HCT116 (cell line): ENCODE measurements around the gene PPM1M. TPM values are rescaled to one million over a fixed set of nuclear protein-coding genes. Genes with fewer than 3 reads are reported as not detected.

Experiments
- ATAC-seq: fragments of 200-7000 bp; cut with Tn5 transposase; 2 replicates; pipeline ENCODE4 v1.9.1; 2020; ENCODE audit warnings: mild to moderate bottlenecking, moderate library complexity
- BruUV-seq: library from RNA; stranded (reverse); fragments of 400-500 nt; replicated peaks from 2 replicates; lab custom pipeline; 2021; lab: Mats Ljungman, UMichigan
- CTCF ChIA-PET: fragments of 300-600 bp; sonication (Branson Sonifier 250); formaldehyde crosslinking; loops from one replicate; lab custom pipeline; 2021; ENCODE audit warnings: antibody characterized with exemption; lab: Charles Lee
- POLR2A ChIA-PET: fragments of 300-600, 350-600 bp; sonication (Branson Sonifier 250); formaldehyde crosslinking; loops from one replicate; lab custom pipeline; 2021; ENCODE audit warnings: antibody characterized with exemption; lab: Charles Lee
- RAD21 ChIA-PET, 2 experiments: fragments of 300-600 bp; sonication (Branson Sonifier 250); formaldehyde crosslinking; loops; one replicate each; lab custom pipeline; 2023; ENCODE audit warnings: low total read pairs in 2 of 2; ENCODE audit not compliant: uncharacterized antibody in 2 of 2, unreplicated experiment in 2 of 2, low non-redundant PET in 1 of 2; lab: Charles Lee
- DNase-seq: peaks from one replicate; pipeline ENCODE4 v3.0.0-alpha.2; 2010; ENCODE audit warnings: low read depth, low spot score
- H2AFZ ChIP-seq: fragments of 200-600 bp; shearing (Covaris generic), sonication (generic); 2 replicates; pipeline ENCODE4 v1.6.1; 2017; ENCODE audit warnings: low read depth, mixed run types, mixed read lengths, antibody characterized with exemption, low read length; ENCODE audit not compliant: poor library complexity, severe bottlenecking
- H3K27ac ChIP-seq: 2 replicates; pipeline ENCODE4 v1.5.1; 2012; ENCODE audit warnings: low read depth, low read length
- H3K27me3 ChIP-seq: fragments of 200-600 bp; sonication (generic); 2 replicates; pipeline ENCODE4 v1.6.1; 2016; ENCODE audit warnings: mixed run types, low read length, mixed read lengths; ENCODE audit not compliant: insufficient read depth
- H3K36me3 ChIP-seq, 2 experiments: fragments of 200-500 bp in 1 of 2; fragments of 200-600 bp in 1 of 2; sonication (Bioruptor generic) in 1 of 2; sonication (generic) in 1 of 2; 2 replicates each; pipeline versions ENCODE4 v1.5.1 to v1.6.1; 2014 to 2016; ENCODE audit warnings: low read length in 2 of 2, inconsistent platforms in 1 of 2, mixed read lengths in 1 of 2, mixed run types in 1 of 2; ENCODE audit not compliant: insufficient read depth in 2 of 2, control insufficient read depth in 1 of 2
- H3K4me1 ChIP-seq, 2 experiments: fragments of 200-600 bp in 1 of 2; sonication (generic) in 1 of 2; 2 replicates each; pipeline versions ENCODE4 v1.5.1 to v1.6.1; 2012 to 2017; ENCODE audit warnings: low read length in 2 of 2, inconsistent platforms in 1 of 2, mild to moderate bottlenecking in 1 of 2, mixed read lengths in 1 of 2, mixed run types in 1 of 2, moderate library complexity in 1 of 2; ENCODE audit not compliant: insufficient read depth in 2 of 2, control insufficient read depth in 1 of 2
- H3K4me2 ChIP-seq: fragments of 200-600 bp; sonication (generic); 2 replicates; pipeline ENCODE4 v1.6.1; 2017; ENCODE audit warnings: mixed run types, low read length, mixed read lengths
- H3K4me3 ChIP-seq, 2 experiments: fragments of 200-600 bp in 1 of 2; sonication (generic) in 1 of 2; replicated peaks in 1 of 2; 2 replicates each; pipeline ENCODE4 v1.5.1; 2011 to 2016; ENCODE audit warnings: low read length in 2 of 2, control low read depth in 1 of 2, low read depth in 1 of 2, mild to moderate bottlenecking in 1 of 2, mixed read lengths in 1 of 2, mixed run types in 1 of 2
- H3K79me2 ChIP-seq: fragments of 200-600 bp; sonication (generic); 2 replicates; pipeline ENCODE4 v1.6.1; 2017; ENCODE audit warnings: mild to moderate bottlenecking, mixed run types, low read length, moderate library complexity, mixed read lengths; ENCODE audit not compliant: insufficient read depth
- H3K9ac ChIP-seq: fragments of 200-600 bp; sonication (generic); 2 replicates; pipeline ENCODE4 v1.6.1; 2016; ENCODE audit warnings: low read length, mixed read lengths
- H3K9me2 ChIP-seq: fragments of 200-600 bp; sonication (generic), shearing (Covaris generic); 2 replicates; pipeline ENCODE4 v1.6.1; 2017; ENCODE audit warnings: mixed run types, mild to moderate bottlenecking, moderate library complexity; ENCODE audit not compliant: insufficient read depth
- H3K9me3 ChIP-seq, 2 experiments: fragments of 200-500 bp in 1 of 2; fragments of 200-600 bp in 1 of 2; sonication (Bioruptor generic) in 1 of 2; sonication (generic) in 1 of 2; 2 replicates each; pipeline ENCODE4 v1.6.1; 2014 to 2017; ENCODE audit warnings: low read length in 2 of 2, mixed read lengths in 2 of 2, inconsistent platforms in 1 of 2, low read depth in 1 of 2, mild to moderate bottlenecking in 1 of 2, mixed run types in 1 of 2, moderate library complexity in 1 of 2; ENCODE audit not compliant: control insufficient read depth in 1 of 2, insufficient read depth in 1 of 2
- H4K20me1 ChIP-seq: fragments of 200-600 bp; sonication (generic), shearing (Covaris generic); 2 replicates; pipeline ENCODE4 v1.6.1; 2017; ENCODE audit warnings: mixed run types, mild to moderate bottlenecking, moderate library complexity; ENCODE audit not compliant: insufficient read depth
- EZH2phosphoT487 ChIP-seq: fragments of 200-600 bp; IDR thresholded peaks from 2 replicates; pipeline ENCODE4 v1.6.1; 2018; ENCODE audit warnings: antibody characterized with exemption, borderline replicate concordance
- JUND ChIP-seq: IDR thresholded peaks from 2 replicates; pipeline ENCODE4 v1.6.1; 2012
- POLR2A ChIP-seq: IDR thresholded peaks from 2 replicates; pipeline ENCODE4 v1.7.0; 2011; ENCODE audit warnings: borderline replicate concordance; ENCODE audit not compliant: insufficient read depth, insufficient read length; ENCODE audit errors: extremely low read depth
- SIN3A ChIP-seq: IDR thresholded peaks from 2 replicates; pipeline ENCODE4 v1.6.1; 2012; ENCODE audit warnings: low read depth
- ZBTB33 ChIP-seq: IDR thresholded peaks from 2 replicates; pipeline ENCODE4 v1.6.1; 2011; ENCODE audit warnings: mild to moderate bottlenecking, low read length, moderate library complexity; ENCODE audit not compliant: insufficient replicate concordance; ENCODE audit errors: extremely low read depth
- intact Hi-C: fragments of 100-400 bp; cut with micrococcal nuclease; formaldehyde crosslinking; loops from 2 replicates; pipeline ENCODE4 v1.10.0; 2022
- total RNA-seq: library from RNA; stranded (reverse); gene quantifications from one replicate; pipeline ENCODE4 v1.2.1, GENCODE V29; 2021; ENCODE audit not compliant: unreplicated experiment
- TF ChIP-seq, protein P1 (sequence below): IDR thresholded peaks from 2 replicates; pipeline ENCODE4 v1.6.1; 2012; ENCODE audit warnings: low read depth

Gene PPM1M
- total RNA-seq, 1 experiment from 2014 or later = 16.6 TPM

DNA sequence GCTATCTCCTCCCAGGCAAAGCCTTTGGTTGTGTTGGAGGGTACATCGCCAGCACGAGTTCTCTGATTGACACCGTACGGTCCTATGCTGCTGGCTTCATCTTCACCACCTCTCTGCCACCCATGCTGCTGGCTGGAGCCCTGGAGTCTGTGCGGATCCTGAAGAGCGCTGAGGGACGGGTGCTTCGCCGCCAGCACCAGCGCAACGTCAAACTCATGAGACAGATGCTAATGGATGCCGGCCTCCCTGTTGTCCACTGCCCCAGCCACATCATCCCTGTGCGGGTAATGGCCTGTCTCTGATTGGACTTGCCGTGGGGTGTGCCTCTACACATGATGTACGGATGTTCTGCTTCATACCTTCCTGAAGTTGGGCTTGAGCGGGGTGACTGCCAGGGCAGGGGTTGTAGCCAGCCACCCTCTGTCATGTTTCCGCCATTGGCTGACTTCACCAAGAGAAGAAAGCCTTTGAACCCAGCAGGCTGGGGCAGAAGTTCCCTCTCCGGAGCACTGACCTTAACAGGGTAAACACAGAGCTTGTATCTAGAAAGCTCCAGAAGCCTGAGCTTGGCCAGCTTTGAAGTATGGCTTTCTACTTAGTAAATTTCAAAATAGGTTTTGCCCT lies 34.2 kb upstream of the PPM1M start:
- Histone ChIP-seq H3K27ac (no peak overlapping the region), H3K79me2 (no peaks in the 10 kb centered on the region), H3K4me3 (no peak overlapping the region), H3K4me1 (peaks cover under 1 to 7% of the 10 kb centered on the region in 2 experiments), H4K20me1 (no peaks in the 10 kb centered on the region), H3K9me2 (no peaks in the 10 kb centered on the region), H3K27me3 (no peaks in the 10 kb centered on the region), H3K9ac (no peak overlapping the region), H3K36me3 (peaks cover 59 to 65% of the 10 kb centered on the region in 2 experiments), H2AFZ (no peak overlapping the region), H3K9me3 (no peaks in the 10 kb centered on the region), H3K4me2 (no peak overlapping the region)
- RAD21 ChIA-PET = no interaction called here
- DNase-seq = no peak
- no peak for ATAC-seq
- no peak for TF ChIP-seq SIN3A
- TF ChIP-seq, protein P1, sequence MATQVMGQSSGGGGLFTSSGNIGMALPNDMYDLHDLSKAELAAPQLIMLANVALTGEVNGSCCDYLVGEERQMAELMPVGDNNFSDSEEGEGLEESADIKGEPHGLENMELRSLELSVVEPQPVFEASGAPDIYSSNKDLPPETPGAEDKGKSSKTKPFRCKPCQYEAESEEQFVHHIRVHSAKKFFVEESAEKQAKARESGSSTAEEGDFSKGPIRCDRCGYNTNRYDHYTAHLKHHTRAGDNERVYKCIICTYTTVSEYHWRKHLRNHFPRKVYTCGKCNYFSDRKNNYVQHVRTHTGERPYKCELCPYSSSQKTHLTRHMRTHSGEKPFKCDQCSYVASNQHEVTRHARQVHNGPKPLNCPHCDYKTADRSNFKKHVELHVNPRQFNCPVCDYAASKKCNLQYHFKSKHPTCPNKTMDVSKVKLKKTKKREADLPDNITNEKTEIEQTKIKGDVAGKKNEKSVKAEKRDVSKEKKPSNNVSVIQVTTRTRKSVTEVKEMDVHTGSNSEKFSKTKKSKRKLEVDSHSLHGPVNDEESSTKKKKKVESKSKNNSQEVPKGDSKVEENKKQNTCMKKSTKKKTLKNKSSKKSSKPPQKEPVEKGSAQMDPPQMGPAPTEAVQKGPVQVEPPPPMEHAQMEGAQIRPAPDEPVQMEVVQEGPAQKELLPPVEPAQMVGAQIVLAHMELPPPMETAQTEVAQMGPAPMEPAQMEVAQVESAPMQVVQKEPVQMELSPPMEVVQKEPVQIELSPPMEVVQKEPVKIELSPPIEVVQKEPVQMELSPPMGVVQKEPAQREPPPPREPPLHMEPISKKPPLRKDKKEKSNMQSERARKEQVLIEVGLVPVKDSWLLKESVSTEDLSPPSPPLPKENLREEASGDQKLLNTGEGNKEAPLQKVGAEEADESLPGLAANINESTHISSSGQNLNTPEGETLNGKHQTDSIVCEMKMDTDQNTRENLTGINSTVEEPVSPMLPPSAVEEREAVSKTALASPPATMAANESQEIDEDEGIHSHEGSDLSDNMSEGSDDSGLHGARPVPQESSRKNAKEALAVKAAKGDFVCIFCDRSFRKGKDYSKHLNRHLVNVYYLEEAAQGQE = no peak
- no peak for TF ChIP-seq ZBTB33
- TF ChIP-seq EZH2phosphoT487 = no peak
- no peak for TF ChIP-seq POLR2A
- no peak for TF ChIP-seq JUND
- intact Hi-C loops = no loop called here
- CTCF ChIA-PET = no interaction called here
- BruUV-seq = no TSS peak
- POLR2A ChIA-PET = no interaction called here
